H9 (cell line): ENCODE measurements around the gene TAF3. TPM values are rescaled to one million over a fixed set of nuclear protein-coding genes. Genes with fewer than 3 reads are reported as not detected.
A peak's percentile ranks its signal among the peaks of the same experiment; 100 is the strongest.

Experiments used
- DNase-seq: peaks from one replicate; pipeline ENCODE4 v3.0.0-alpha.2; 2017
- H2AFZ ChIP-seq: one replicate; pipeline ENCODE4 v1.6.1; 2013; ENCODE audit warnings: mild to moderate bottlenecking, low read length, control low read depth, moderate library complexity
- H2AK5ac ChIP-seq: 2 replicates; pipeline ENCODE4 v1.6.1; 2013; ENCODE audit warnings: low read length, control low read depth, mixed read lengths; ENCODE audit not compliant: insufficient read length
- H2BK120ac ChIP-seq: one replicate; pipeline ENCODE4 v1.6.1; 2013; ENCODE audit warnings: low read depth, mild to moderate bottlenecking, low read length, control low read depth, inconsistent platforms; ENCODE audit not compliant: poor library complexity, severe bottlenecking
- H2BK12ac ChIP-seq: 2 replicates; pipeline ENCODE4 v1.6.1; 2013; ENCODE audit warnings: low read length, control low read depth, mixed read lengths, low read depth; ENCODE audit not compliant: insufficient read length
- H2BK15ac ChIP-seq: 2 replicates; pipeline ENCODE4 v1.6.1; 2013; ENCODE audit warnings: low read depth, low read length, control low read depth
- H2BK20ac ChIP-seq: one replicate; pipeline ENCODE4 v1.6.1; 2013; ENCODE audit warnings: low read depth, mild to moderate bottlenecking, low read length, control low read depth, inconsistent platforms; ENCODE audit not compliant: poor library complexity, severe bottlenecking
- H2BK5ac ChIP-seq: 2 replicates; pipeline ENCODE4 v1.6.1; 2013; ENCODE audit warnings: low read length, control low read depth, mixed read lengths; ENCODE audit not compliant: insufficient read length
- H3K14ac ChIP-seq: 2 replicates; pipeline ENCODE4 v1.6.1; 2013; ENCODE audit warnings: low read length, control low read depth; ENCODE audit not compliant: insufficient read depth
- H3K18ac ChIP-seq: 2 replicates; pipeline ENCODE4 v1.6.1; 2013; ENCODE audit warnings: low read depth, mild to moderate bottlenecking, mixed read lengths, low read length, control low read depth; ENCODE audit not compliant: insufficient read length
- H3K23ac ChIP-seq: 2 replicates; pipeline ENCODE4 v1.6.1; 2013; ENCODE audit warnings: low read length, control low read depth, mixed read lengths, low read depth; ENCODE audit not compliant: insufficient read length
- H3K23me2 ChIP-seq: 2 replicates; pipeline ENCODE4 v1.6.1; 2013; ENCODE audit warnings: low read depth, mild to moderate bottlenecking, mixed read lengths, low read length, control low read depth; ENCODE audit not compliant: insufficient read length, poor library complexity, severe bottlenecking
- H3K27ac ChIP-seq: 2 replicates; pipeline ENCODE4 v1.5.1; 2013; ENCODE audit warnings: low read length, control low read depth, mixed read lengths, low read depth; ENCODE audit not compliant: insufficient read length
- H3K27me3 ChIP-seq: 2 replicates; pipeline ENCODE4 v1.6.1; 2013; ENCODE audit warnings: low read length, control low read depth, inconsistent platforms; ENCODE audit not compliant: insufficient read depth
- H3K4ac ChIP-seq: 2 replicates; pipeline ENCODE4 v1.6.1; 2013; ENCODE audit warnings: low read depth, mild to moderate bottlenecking, control low read depth, inconsistent platforms, low read length, moderate library complexity
- H3K4me1 ChIP-seq: 2 replicates; pipeline ENCODE4 v1.6.1; 2013; ENCODE audit warnings: low read length, control low read depth, inconsistent platforms; ENCODE audit not compliant: insufficient read depth
- H3K4me2 ChIP-seq: 2 replicates; pipeline ENCODE4 v1.6.1; 2013; ENCODE audit warnings: low read length, control low read depth, mixed read lengths; ENCODE audit not compliant: insufficient read length, insufficient read depth
- H3K56ac ChIP-seq: 2 replicates; pipeline ENCODE4 v1.6.1; 2013; ENCODE audit warnings: low read depth, mild to moderate bottlenecking, mixed read lengths, low read length, control low read depth; ENCODE audit not compliant: insufficient read length
- H3K79me1 ChIP-seq: 2 replicates; pipeline ENCODE4 v1.6.1; 2013; ENCODE audit warnings: low read depth, mild to moderate bottlenecking, moderate library complexity, low read length, control low read depth, inconsistent platforms; ENCODE audit not compliant: insufficient read depth, poor library complexity, severe bottlenecking
- H3K79me2 ChIP-seq: 2 replicates; pipeline ENCODE4 v1.6.1; 2013; ENCODE audit warnings: low read length, control low read depth, inconsistent platforms; ENCODE audit not compliant: insufficient read depth
- H3K9ac ChIP-seq: 2 replicates; pipeline ENCODE4 v1.6.1; 2013; ENCODE audit warnings: low read length, control low read depth, mixed read lengths; ENCODE audit not compliant: insufficient read length; ENCODE audit errors: extremely low read depth
- H3K9me3 ChIP-seq: one replicate; pipeline ENCODE4 v1.6.1; 2013; ENCODE audit warnings: low read depth, low read length, inconsistent platforms; ENCODE audit not compliant: control insufficient read depth
- H3T11ph ChIP-seq: one replicate; pipeline ENCODE4 v1.6.1; 2013; ENCODE audit warnings: mild to moderate bottlenecking, low read length, control low read depth, inconsistent platforms
- H4K20me1 ChIP-seq: one replicate; pipeline ENCODE4 v1.6.1; 2013; ENCODE audit not compliant: control insufficient read depth, insufficient read length, insufficient read depth
- H4K5ac ChIP-seq: 2 replicates; pipeline ENCODE4 v1.6.1; 2013; ENCODE audit warnings: low read depth, mild to moderate bottlenecking, mixed read lengths, low read length, control low read depth; ENCODE audit not compliant: insufficient read length
- H4K8ac ChIP-seq: replicated peaks from 2 replicates; pipeline ENCODE4 v1.6.1; 2013; ENCODE audit warnings: low read length, control low read depth, mixed read lengths, low read depth; ENCODE audit not compliant: insufficient read length
- H4K91ac ChIP-seq: 2 replicates; pipeline ENCODE4 v1.6.1; 2013; ENCODE audit warnings: low read depth, mild to moderate bottlenecking, moderate library complexity, mixed read lengths, low read length, control low read depth; ENCODE audit not compliant: insufficient read length
- H3K27ac Mint-ChIP-seq, 3 experiments: 2 replicates in 2 of 3; 3 replicates in 1 of 3; pipeline ENCODE4 v1.8.0; 2020 to 2021; ENCODE audit warnings: mixed read lengths in 3 of 3, mild to moderate bottlenecking in 1 of 3, moderate library complexity in 1 of 3
- H3K27me3 Mint-ChIP-seq: 2 replicates; pipeline ENCODE4 v1.8.0; 2021; ENCODE audit warnings: low read depth, mild to moderate bottlenecking, moderate library complexity, mixed read lengths
- H3K36me3 Mint-ChIP-seq, 3 experiments: 2 replicates in 2 of 3; 3 replicates in 1 of 3; pipeline ENCODE4 v1.8.0; 2020 to 2021; ENCODE audit warnings: low read depth in 3 of 3, mixed read lengths in 3 of 3; ENCODE audit not compliant: insufficient read depth in 1 of 3
- H3K4me1 Mint-ChIP-seq, 2 experiments: 2 replicates each; pipeline ENCODE4 v1.8.0; 2020; ENCODE audit warnings: mixed read lengths in 2 of 2
- H3K4me3 Mint-ChIP-seq, 2 experiments: 2 replicates in 1 of 2; 3 replicates in 1 of 2; pipeline ENCODE4 v1.8.0; 2020 to 2021; ENCODE audit warnings: mild to moderate bottlenecking in 2 of 2, mixed read lengths in 2 of 2, moderate library complexity in 1 of 2
- H3K9me3 Mint-ChIP-seq, 2 experiments: 2 replicates in 1 of 2; 3 replicates in 1 of 2; pipeline ENCODE4 v1.8.0; 2020; ENCODE audit warnings: mild to moderate bottlenecking in 2 of 2, mixed read lengths in 2 of 2, moderate library complexity in 1 of 2
- WGBS: extraction: QIAGEN DNeasy Blood & Tissue Kit; methylation state at CpG from one replicate; pipeline ENCODE4 v1.1.7; 2013; ENCODE audit warnings: missing lambda C conversion rate, low lambda C conversion rate, mixed read lengths; ENCODE audit not compliant: insufficient read length; ENCODE audit errors: extremely low coverage; 5-methylcytosine and 5-hydroxymethylcytosine counted together
- total RNA-seq: library from RNA; stranded (reverse); gene quantifications from 2 replicates; pipeline ENCODE4 v1.2.1, GENCODE V29; 2021
- TF ChIP-seq, protein P1 (sequence below): fragments of 200-600 bp; sonication (generic); conservative IDR thresholded peaks from 3 replicates; pipeline ENCODE4 v1.8.0; 2021; ENCODE audit warnings: antibody characterized with exemption, mild to moderate bottlenecking

The TAF3 gene
- total RNA-seq, 1 experiment from 2014 or later, result 10.2 TPM

DNA sequence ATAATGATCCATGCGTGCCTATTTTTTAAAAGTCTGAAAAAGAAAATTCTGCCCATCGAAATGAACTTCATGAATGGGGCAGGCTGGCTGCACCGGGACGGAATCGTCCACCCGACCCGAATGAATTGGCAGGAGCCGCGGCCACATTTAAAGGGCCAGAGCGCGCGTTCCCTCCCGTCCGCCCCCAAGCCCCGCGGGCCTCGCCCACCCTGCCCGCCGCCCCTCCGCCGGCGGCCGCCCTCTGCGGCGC is 235.9 kb downstream of the TAF3 start:
- Histone ChIP-seq H3K56ac (no peak overlapping the region), H3K27ac (no peak overlapping the region), H3K14ac (no peak overlapping the region), H4K91ac (no peak overlapping the region), H2BK20ac (no peak overlapping the region), H3K23me2 (peaks cover 44% of the 10 kb centered on the region), H2AK5ac (no peak overlapping the region), H3K18ac (no peak overlapping the region), H3K79me2 (no peaks in the 10 kb centered on the region), H3T11ph (no peak overlapping the region), H2AFZ (no peak overlapping the region), H2BK120ac (no peak overlapping the region), H3K4me1 (peaks cover 10% of the 10 kb centered on the region; the same call in 1 of the 2 replicates), H4K8ac (no peak overlapping the region), H2BK5ac (no peak overlapping the region), H3K23ac (no peak overlapping the region), H3K9ac (no peak overlapping the region), H4K5ac (no peak overlapping the region), H2BK15ac (no peak overlapping the region), H2BK12ac (no peak overlapping the region), H3K79me1 (no peaks in the 10 kb centered on the region), H3K9me3 (no peaks in the 10 kb centered on the region), H3K4ac (no peak overlapping the region), H3K27me3 (peaks cover 85% of the 10 kb centered on the region), H3K4me2 (peak overlapping the region; percentile 74), H4K20me1 (no peaks in the 10 kb centered on the region)
- H3K27me3 Mint-ChIP-seq, result peaks cover 92% of the 10 kb centered on the region
- H3K36me3 Mint-ChIP-seq, result no peaks in the 10 kb centered on the region
- H3K4me1 Mint-ChIP-seq, result peaks cover 42 to 57% of the 10 kb centered on the region in 2 experiments
- DNase-seq, result no peak
- WGBS, result no CpG with 5 or more reads among the region's 25 CpGs
- H3K27ac Mint-ChIP-seq, result no peak overlapping the region
- no peaks in the 10 kb centered on the region; a peak in 1 of 5 replicates for H3K9me3 Mint-ChIP-seq
- TF ChIP-seq, protein P1, sequence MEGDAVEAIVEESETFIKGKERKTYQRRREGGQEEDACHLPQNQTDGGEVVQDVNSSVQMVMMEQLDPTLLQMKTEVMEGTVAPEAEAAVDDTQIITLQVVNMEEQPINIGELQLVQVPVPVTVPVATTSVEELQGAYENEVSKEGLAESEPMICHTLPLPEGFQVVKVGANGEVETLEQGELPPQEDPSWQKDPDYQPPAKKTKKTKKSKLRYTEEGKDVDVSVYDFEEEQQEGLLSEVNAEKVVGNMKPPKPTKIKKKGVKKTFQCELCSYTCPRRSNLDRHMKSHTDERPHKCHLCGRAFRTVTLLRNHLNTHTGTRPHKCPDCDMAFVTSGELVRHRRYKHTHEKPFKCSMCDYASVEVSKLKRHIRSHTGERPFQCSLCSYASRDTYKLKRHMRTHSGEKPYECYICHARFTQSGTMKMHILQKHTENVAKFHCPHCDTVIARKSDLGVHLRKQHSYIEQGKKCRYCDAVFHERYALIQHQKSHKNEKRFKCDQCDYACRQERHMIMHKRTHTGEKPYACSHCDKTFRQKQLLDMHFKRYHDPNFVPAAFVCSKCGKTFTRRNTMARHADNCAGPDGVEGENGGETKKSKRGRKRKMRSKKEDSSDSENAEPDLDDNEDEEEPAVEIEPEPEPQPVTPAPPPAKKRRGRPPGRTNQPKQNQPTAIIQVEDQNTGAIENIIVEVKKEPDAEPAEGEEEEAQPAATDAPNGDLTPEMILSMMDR, result no peak
- peak overlapping the region; percentile 58 to 84 for H3K4me3 Mint-ChIP-seq
